Tibial nerve (tissue), 4 donors: ENCODE results near the gene CABP4.

Experiments
- CTCF ChIP-seq, 5 experiments: fragments of 200-600 bp in 3 of 5; fragments of 450-650 bp in 2 of 5; sonication (generic) in 3 of 5; IDR thresholded peaks; one replicate each; pipeline ENCODE4 v1.5.1; 2016 to 2019; ENCODE audit warnings: antibody characterized with exemption in 5 of 5, mild to moderate bottlenecking in 3 of 5, moderate library complexity in 2 of 5
- EP300 ChIP-seq, 2 donors: sonication (generic); formaldehyde crosslinking; IDR thresholded peaks; one replicate each; pipeline ENCODE4 v1.6.1; 2017; ENCODE audit warnings: antibody characterized with exemption in 2 of 2, mild to moderate bottlenecking in 1 of 2
- POLR2A ChIP-seq, 2 donors: fragments of 450-650 bp; IDR thresholded peaks; one replicate each; pipeline ENCODE4 v1.6.1; 2017; ENCODE audit warnings: antibody characterized with exemption in 2 of 2, mild to moderate bottlenecking in 2 of 2, moderate library complexity in 2 of 2

- no peak for TF ChIP-seq CTCF (IDR thresholded peaks at IDR 0.05)
- TF ChIP-seq POLR2A (IDR thresholded peaks at IDR 0.05): no peak
- TF ChIP-seq EP300 (IDR thresholded peaks at IDR 0.05): no peak
These were observed 45.9 kb upstream of the CABP4 start for GRCh38 chr11:67409261-67409666.
